Lower leg skin (tissue), 3 donors: ENCODE results near the gene YPEL1.

Source experiments
- CTCF ChIP-seq, 3 donors: fragments of 450-650 bp; IDR thresholded peaks; one replicate each; pipeline ENCODE4 v1.5.1; 2016; ENCODE audit warnings: antibody characterized with exemption in 3 of 3, mild to moderate bottlenecking in 3 of 3, moderate library complexity in 2 of 3
- POLR2A ChIP-seq, 2 donors: fragments of 450-650 bp; IDR thresholded peaks; one replicate each; pipeline ENCODE4 v1.6.1; 2016 to 2017; ENCODE audit warnings: antibody characterized with exemption in 2 of 2, mild to moderate bottlenecking in 1 of 2, moderate library complexity in 1 of 2

GRCh38 chr22:21679383-21679782, 56.2 kb downstream of the YPEL1 start:
- no peak for TF ChIP-seq POLR2A (IDR thresholded peaks at IDR 0.05)
- TF ChIP-seq CTCF (IDR thresholded peaks at IDR 0.05): no peak
